HEK293 (cell line): ENCODE measurements around the gene MALAT1.

Experiments
- CTCF ChIA-PET: fragments of 350-600 bp; formaldehyde crosslinking; extraction: SDS; loops from one replicate; lab custom pipeline; 2021; ENCODE audit warnings: antibody characterized with exemption; lab: Yijun Ruan, JAX
- POLR2A ChIA-PET: fragments of 300-600 bp; formaldehyde crosslinking; extraction: SDS; loops from one replicate; lab custom pipeline; 2020; ENCODE audit warnings: antibody characterized with exemption, inconsistent platforms; lab: Yijun Ruan, JAX
- H3K27ac ChIP-seq: fragments of 200-500 bp; sonication (Bioruptor generic); 2 replicates; pipeline ENCODE4 v1.5.1; 2014; ENCODE audit warnings: low read depth, low read length, control low read depth, inconsistent platforms; ENCODE audit errors: extremely low read depth
- H3K36me3 ChIP-seq, 2 experiments: fragments of 200-500 bp in 1 of 2; sonication (Bioruptor generic) in 1 of 2; 1 replicate in 1 of 2; 2 replicates in 1 of 2; pipeline ENCODE4 v1.5.1; 2014 to 2017; ENCODE audit warnings: inconsistent platforms in 2 of 2, low read length in 2 of 2; ENCODE audit not compliant: control insufficient read depth in 2 of 2, insufficient read depth in 1 of 2
- H3K4me1 ChIP-seq: fragments of 200-500 bp; sonication (Bioruptor generic); 2 replicates; pipeline ENCODE4 v1.5.1; 2014; ENCODE audit warnings: mild to moderate bottlenecking, low read length, inconsistent platforms; ENCODE audit not compliant: control insufficient read depth, insufficient read depth
- H3K4me3 ChIP-seq: 2 replicates; pipeline ENCODE4 v1.5.1; 2011; ENCODE audit warnings: low read depth, mild to moderate bottlenecking, control low read depth, low read length, moderate library complexity
- H3K9me3 ChIP-seq: fragments of 200-500 bp; sonication (Bioruptor generic); 2 replicates; pipeline ENCODE4 v1.5.1; 2014; ENCODE audit warnings: low read depth, low read length, inconsistent platforms; ENCODE audit not compliant: control insufficient read depth, insufficient read depth
- EGR2 ChIP-seq: fragments of 450-650 bp; formaldehyde crosslinking; IDR thresholded peaks from 2 replicates; pipeline ENCODE4 v1.5.1; 2016; ENCODE audit warnings: low read depth, missing biosample characterization, missing genetic modification characterization
- GLIS1 ChIP-seq: fragments of 450-650 bp; formaldehyde crosslinking; IDR thresholded peaks from 2 replicates; pipeline ENCODE4 v1.5.1; 2016; ENCODE audit warnings: missing biosample characterization, missing genetic modification characterization
- GLIS2 ChIP-seq: fragments of 450-650 bp; formaldehyde crosslinking; IDR thresholded peaks from 2 replicates; pipeline ENCODE4 v1.5.1; 2016; ENCODE audit warnings: missing biosample characterization, missing genetic modification characterization
- IKZF3 ChIP-seq: fragments of 450-650 bp; IDR thresholded peaks from 2 replicates; pipeline ENCODE4 v1.5.0; 2018; ENCODE audit warnings: missing biosample characterization, mild to moderate bottlenecking, missing genetic modification characterization, moderate library complexity
- SCRT1 ChIP-seq: fragments of 450-650 bp; formaldehyde crosslinking; IDR thresholded peaks from 2 replicates; pipeline ENCODE4 v1.5.1; 2016; ENCODE audit warnings: missing biosample characterization, missing genetic modification characterization, borderline replicate concordance
- SCRT2 ChIP-seq: fragments of 450-650 bp; formaldehyde crosslinking; IDR thresholded peaks from 2 replicates; pipeline ENCODE4 v1.5.1; 2016; ENCODE audit warnings: missing biosample characterization, missing genetic modification characterization
- YY1 ChIP-seq: fragments of 450-650 bp; formaldehyde crosslinking; IDR thresholded peaks from 2 replicates; pipeline ENCODE4 v1.5.1; 2018; ENCODE audit warnings: missing biosample characterization, missing genetic modification characterization
- ZBTB48 ChIP-seq: fragments of 450-650 bp; formaldehyde crosslinking; IDR thresholded peaks from 2 replicates; pipeline ENCODE4 v1.5.1; 2016; ENCODE audit warnings: missing biosample characterization, missing genetic modification characterization
- ZBTB6 ChIP-seq: fragments of 450-650 bp; formaldehyde crosslinking; IDR thresholded peaks from 2 replicates; pipeline ENCODE4 v1.5.1; 2017; ENCODE audit warnings: missing biosample characterization, missing genetic modification characterization
- ZBTB8A ChIP-seq: fragments of 450-650 bp; formaldehyde crosslinking; IDR thresholded peaks from 2 replicates; pipeline ENCODE4 v1.5.1; 2016; ENCODE audit warnings: missing biosample characterization, missing genetic modification characterization
- ZFHX2 ChIP-seq: fragments of 450-650 bp; formaldehyde crosslinking; conservative IDR thresholded peaks from 2 replicates; pipeline ENCODE4 v1.5.1; 2016; ENCODE audit warnings: missing biosample characterization, missing genetic modification characterization
- ZNF211 ChIP-seq: fragments of 450-650 bp; formaldehyde crosslinking; IDR thresholded peaks from 2 replicates; pipeline ENCODE4 v1.5.1; 2016; ENCODE audit warnings: low read depth, missing biosample characterization, missing genetic modification characterization
- ZNF223 ChIP-seq: fragments of 450-650 bp; formaldehyde crosslinking; IDR thresholded peaks from 2 replicates; pipeline ENCODE4 v1.5.1; 2016; ENCODE audit warnings: missing biosample characterization, missing genetic modification characterization
- ZNF266 ChIP-seq: fragments of 450-650 bp; formaldehyde crosslinking; IDR thresholded peaks from 2 replicates; pipeline ENCODE4 v1.5.1; 2016; ENCODE audit warnings: missing biosample characterization, missing genetic modification characterization, low read depth
- ZNF280D ChIP-seq: fragments of 450-650 bp; formaldehyde crosslinking; IDR thresholded peaks from 2 replicates; pipeline ENCODE4 v1.5.1; 2016; ENCODE audit warnings: missing biosample characterization, missing genetic modification characterization
- ZNF398 ChIP-seq: fragments of 450-650 bp; formaldehyde crosslinking; IDR thresholded peaks from 2 replicates; pipeline ENCODE4 v1.5.1; 2017; ENCODE audit warnings: missing biosample characterization, missing genetic modification characterization
- ZNF404 ChIP-seq: fragments of 450-650 bp; formaldehyde crosslinking; IDR thresholded peaks from 2 replicates; pipeline ENCODE4 v1.5.1; 2017; ENCODE audit warnings: missing biosample characterization, missing genetic modification characterization
- ZNF473 ChIP-seq: fragments of 450-650 bp; formaldehyde crosslinking; IDR thresholded peaks from 2 replicates; pipeline ENCODE4 v1.5.1; 2017; ENCODE audit warnings: missing biosample characterization, missing genetic modification characterization
- ZNF600 ChIP-seq: fragments of 450-650 bp; formaldehyde crosslinking; IDR thresholded peaks from 2 replicates; pipeline ENCODE4 v1.5.1; 2016; ENCODE audit warnings: missing biosample characterization, missing genetic modification characterization
- ZNF624 ChIP-seq: fragments of 450-650 bp; formaldehyde crosslinking; IDR thresholded peaks from 2 replicates; pipeline ENCODE4 v1.5.1; 2017; ENCODE audit warnings: missing biosample characterization, missing genetic modification characterization
- TF ChIP-seq, protein P1 (sequence below): fragments of 450-650 bp; formaldehyde crosslinking; IDR thresholded peaks from 2 replicates; pipeline ENCODE4 v1.5.1; 2016; ENCODE audit warnings: missing biosample characterization, missing genetic modification characterization
- TF ChIP-seq, protein P2 (sequence below): fragments of 450-650 bp; formaldehyde crosslinking; IDR thresholded peaks from 2 replicates; pipeline ENCODE4 v1.5.1; 2016; ENCODE audit warnings: missing biosample characterization, missing genetic modification characterization

The MALAT1 gene

GRCh38 chr11:65478388-65479183, 20.3 kb upstream of the MALAT1 start (continued):
- TF ChIP-seq ZNF280D (tag by site-specific recombination) (no peak), GLIS2 (tag by site-specific recombination) (no peak), SCRT2 (tag by site-specific recombination) (no peak), ZNF211 (tag by site-specific recombination) (no peak)

DNA sequence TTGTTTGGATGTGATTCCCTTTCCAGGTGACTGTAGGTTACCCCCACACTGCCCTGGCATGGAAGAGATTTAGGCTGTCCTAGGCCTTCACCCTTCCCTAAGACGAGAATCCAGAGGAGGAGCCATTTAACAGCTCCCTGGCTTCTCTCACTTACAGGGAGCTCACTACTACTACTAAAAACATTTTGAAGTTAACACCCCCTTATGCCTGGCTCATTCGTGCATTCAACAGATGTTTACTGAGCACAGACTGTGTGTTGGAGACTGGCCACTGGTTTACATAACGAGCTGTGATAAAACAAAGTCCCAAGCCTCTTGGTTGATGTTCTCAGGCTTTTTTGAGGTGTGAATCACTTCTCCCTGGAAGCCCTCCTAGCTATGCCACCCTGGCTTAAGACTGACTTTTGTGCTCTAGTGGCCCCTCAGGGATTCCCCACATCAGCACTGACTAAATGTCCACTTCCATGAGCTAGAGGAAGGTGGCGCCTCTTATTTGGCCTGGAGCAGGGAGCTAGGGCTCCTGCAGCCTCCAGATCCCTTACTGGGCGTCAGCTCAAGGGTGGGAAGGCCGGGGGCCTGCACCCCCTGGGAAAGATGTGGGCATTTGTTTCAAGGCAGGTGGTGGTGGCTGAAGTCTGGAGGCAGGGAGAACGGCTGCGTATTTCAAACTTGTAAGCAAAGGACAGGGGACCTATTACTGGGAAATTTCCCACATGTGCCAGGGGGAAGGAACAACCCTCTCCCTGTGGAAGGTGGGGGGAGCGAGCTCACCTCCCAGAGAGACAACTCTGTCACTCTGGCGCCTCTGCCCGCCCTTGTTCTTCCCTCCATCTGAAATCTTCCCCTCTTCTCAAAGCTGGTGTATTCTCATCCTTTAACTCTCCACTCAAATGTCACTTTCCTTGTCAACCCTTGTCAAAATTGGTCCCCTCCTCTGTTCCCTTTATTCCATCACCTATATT, 19.4 kb upstream of the MALAT1 start:
- H3K27ac ChIP-seq, result no peak overlapping the region
- ChIA-PET POLR2A (interaction anchor here (0.9 to 9.9 kb wide), 6 partner anchors 8 to 60 kb away, joined by 4 to 560 read pairs (median 18); partner anchors contain the start of genes MALAT1 and NEAT1), CTCF (interaction anchor here (0.5 to 4.8 kb wide), 15 partner anchors 8 to 1128 kb away, joined by 3 to 20 read pairs (median 6); no protein-coding TSS in a partner anchor)
- H3K36me3 ChIP-seq, result no peaks in the 10 kb centered on the region
- no peaks in the 10 kb centered on the region for H3K4me1 ChIP-seq
- no peaks in the 10 kb centered on the region for H3K9me3 ChIP-seq
- no peak overlapping the region for H3K4me3 ChIP-seq
- TF ChIP-seq, protein P1, sequence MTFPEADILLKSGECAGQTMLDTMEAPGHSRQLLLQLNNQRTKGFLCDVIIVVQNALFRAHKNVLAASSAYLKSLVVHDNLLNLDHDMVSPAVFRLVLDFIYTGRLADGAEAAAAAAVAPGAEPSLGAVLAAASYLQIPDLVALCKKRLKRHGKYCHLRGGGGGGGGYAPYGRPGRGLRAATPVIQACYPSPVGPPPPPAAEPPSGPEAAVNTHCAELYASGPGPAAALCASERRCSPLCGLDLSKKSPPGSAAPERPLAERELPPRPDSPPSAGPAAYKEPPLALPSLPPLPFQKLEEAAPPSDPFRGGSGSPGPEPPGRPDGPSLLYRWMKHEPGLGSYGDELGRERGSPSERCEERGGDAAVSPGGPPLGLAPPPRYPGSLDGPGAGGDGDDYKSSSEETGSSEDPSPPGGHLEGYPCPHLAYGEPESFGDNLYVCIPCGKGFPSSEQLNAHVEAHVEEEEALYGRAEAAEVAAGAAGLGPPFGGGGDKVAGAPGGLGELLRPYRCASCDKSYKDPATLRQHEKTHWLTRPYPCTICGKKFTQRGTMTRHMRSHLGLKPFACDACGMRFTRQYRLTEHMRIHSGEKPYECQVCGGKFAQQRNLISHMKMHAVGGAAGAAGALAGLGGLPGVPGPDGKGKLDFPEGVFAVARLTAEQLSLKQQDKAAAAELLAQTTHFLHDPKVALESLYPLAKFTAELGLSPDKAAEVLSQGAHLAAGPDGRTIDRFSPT (tag by site-specific recombination), result no peak
- TF ChIP-seq SCRT2 (tag by site-specific recombination), result peak; percentile 90
- no peak for TF ChIP-seq ZNF624 (tag by site-specific recombination)
- peak; percentile 46 for TF ChIP-seq ZFHX2
- TF ChIP-seq ZNF473 (tag by site-specific recombination), result no peak
- TF ChIP-seq ZBTB6 (tag by site-specific recombination), result peak; percentile 61; the same call in 1 of the 2 replicates
- peak; percentile 43 for TF ChIP-seq GLIS1 (tag by site-specific recombination)
- peak; percentile 82 for TF ChIP-seq ZNF223 (tag by site-specific recombination)
- TF ChIP-seq EGR2, result peak; percentile 53
- TF ChIP-seq ZNF398 (tag by site-specific recombination), result peak; percentile 61
- peak; percentile 40; the same call in 1 of the 2 replicates for TF ChIP-seq IKZF3 (tag by site-specific recombination)
- TF ChIP-seq ZBTB48 (tag by site-specific recombination), result peak; percentile 91
- no peak for TF ChIP-seq ZNF266
- 0 out of 2 replicates have a peak, but pooled peaks have one; percentile 40 for TF ChIP-seq GLIS2 (tag by site-specific recombination)
- peak; percentile 63; the same call in 1 of the 2 replicates for TF ChIP-seq SCRT1 (tag by site-specific recombination)
- no peak for TF ChIP-seq ZNF600 (tag by site-specific recombination)
- no peak for TF ChIP-seq YY1 (tag by site-specific recombination)
- TF ChIP-seq ZBTB8A, result peak; percentile 39
- no peak for TF ChIP-seq ZNF404 (tag by site-specific recombination)
- TF ChIP-seq, protein P2, sequence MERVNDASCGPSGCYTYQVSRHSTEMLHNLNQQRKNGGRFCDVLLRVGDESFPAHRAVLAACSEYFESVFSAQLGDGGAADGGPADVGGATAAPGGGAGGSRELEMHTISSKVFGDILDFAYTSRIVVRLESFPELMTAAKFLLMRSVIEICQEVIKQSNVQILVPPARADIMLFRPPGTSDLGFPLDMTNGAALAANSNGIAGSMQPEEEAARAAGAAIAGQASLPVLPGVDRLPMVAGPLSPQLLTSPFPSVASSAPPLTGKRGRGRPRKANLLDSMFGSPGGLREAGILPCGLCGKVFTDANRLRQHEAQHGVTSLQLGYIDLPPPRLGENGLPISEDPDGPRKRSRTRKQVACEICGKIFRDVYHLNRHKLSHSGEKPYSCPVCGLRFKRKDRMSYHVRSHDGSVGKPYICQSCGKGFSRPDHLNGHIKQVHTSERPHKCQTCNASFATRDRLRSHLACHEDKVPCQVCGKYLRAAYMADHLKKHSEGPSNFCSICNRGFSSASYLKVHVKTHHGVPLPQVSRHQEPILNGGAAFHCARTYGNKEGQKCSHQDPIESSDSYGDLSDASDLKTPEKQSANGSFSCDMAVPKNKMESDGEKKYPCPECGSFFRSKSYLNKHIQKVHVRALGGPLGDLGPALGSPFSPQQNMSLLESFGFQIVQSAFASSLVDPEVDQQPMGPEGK, result 0 out of 2 replicates have a peak, but pooled peaks have one; percentile 19
